Germinal center (tissue), 1 donor: ENCODE results near the gene TLCD3B.
"Not testable (repeated sequence)": the region's sequence is repeated elsewhere in the genome, so short reads cannot be mapped to it uniquely, and the experiment has no call there.

Experiments used
- DNase-seq: peaks from one replicate; pipeline ENCODE4 v3.0.0; 2012; ENCODE audit warnings: mixed read lengths, low spot score

TLCD3B gene

GRCh38 chr16:30025574-30025973 is 5.5 kb downstream of the TLCD3B start:
- no peak for DNase-seq

GRCh38 chr16:30025156-30025555 is 5.9 kb downstream of the TLCD3B start:
- no peak for DNase-seq

DNA sequence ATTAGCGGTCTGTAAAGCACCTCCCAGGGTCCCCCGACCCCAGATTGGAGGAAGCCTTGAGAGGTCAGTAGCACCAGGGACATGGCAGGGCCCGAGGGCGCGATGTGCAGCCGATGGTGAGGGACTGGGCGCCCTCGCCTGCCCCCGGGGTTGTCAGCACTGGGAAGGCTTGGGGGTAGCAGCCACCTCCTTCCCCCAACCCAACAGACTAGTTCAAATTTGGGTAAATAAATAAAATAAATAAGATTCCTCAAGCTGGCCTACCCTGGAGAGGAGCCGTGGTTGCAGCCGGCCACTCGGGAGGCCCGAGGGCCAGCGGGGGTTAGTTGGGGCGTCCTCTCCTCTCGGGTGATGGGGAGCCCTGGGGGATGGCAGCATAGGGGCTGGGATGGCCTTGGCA is 6.6 kb downstream of the TLCD3B start:
- DNase-seq, result no peak

GRCh38 chr16:30023586-30023985 is 7.5 kb downstream of the TLCD3B start:
- no peak for DNase-seq

- no peak for DNase-seq
Observed at GRCh38 chr16:30022887-30023286, 8.2 kb downstream of the TLCD3B start, which contains the start of gene C16orf92. Gene C16orf92 (plus strand): TSS chr16:30023198. CDS start chr16:30023341, 143 bp downstream.

- no peak for DNase-seq
Observed at GRCh38 chr16:30018731-30019158, 12.3 kb downstream of the TLCD3B start.

DNA sequence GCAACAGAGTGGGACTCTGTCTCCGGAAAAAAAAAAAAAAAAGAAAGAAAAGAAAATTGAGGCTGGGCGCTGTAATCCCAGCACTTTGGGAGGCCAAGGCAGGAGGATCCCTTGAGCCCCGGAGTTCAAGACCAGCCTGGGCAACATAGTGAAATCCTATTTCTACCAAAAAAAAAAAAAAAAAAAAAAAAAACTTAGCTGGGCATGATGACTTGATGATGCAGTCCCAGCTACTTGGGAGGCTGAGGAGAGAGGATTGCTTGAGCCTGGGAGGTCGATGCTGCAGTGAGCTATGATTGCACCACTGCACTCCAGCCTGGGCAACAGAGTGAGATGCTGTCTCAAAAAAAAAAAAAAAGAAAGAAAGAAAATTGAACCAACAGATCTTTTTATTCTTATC is 13.1 kb downstream of the TLCD3B start:
- DNase-seq, result not testable (repeated sequence)

- no peak for DNase-seq
Observed at GRCh38 chr16:30017277-30017656, 13.8 kb downstream of the TLCD3B start.

- no peak for DNase-seq
Observed at GRCh38 chr16:30016555-30017276, 14.4 kb downstream of the TLCD3B start.

DNA sequence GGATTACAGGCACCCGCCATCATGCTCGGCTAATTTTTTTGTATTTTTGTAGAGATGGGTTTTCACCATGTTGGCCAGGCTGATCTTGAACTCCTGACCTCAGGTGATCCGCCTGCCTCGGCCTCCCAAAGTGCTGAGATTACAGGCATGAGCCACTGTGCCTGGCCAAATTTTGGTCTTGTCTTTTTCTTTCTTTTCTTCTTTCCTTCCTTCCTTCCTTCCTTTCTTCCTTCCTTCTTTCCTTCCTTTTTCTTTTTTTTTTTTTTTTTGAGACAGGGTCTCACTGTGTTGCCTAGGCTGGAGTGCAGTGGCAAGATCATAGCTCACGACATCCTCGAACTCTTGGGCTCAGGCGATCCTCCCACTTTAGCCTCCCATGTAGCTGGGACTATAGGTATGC is 15.6 kb downstream of the TLCD3B start:
- not testable (repeated sequence) for DNase-seq

- not testable (repeated sequence) for DNase-seq
Observed at GRCh38 chr16:30012598-30012997, 18.5 kb downstream of the TLCD3B start.

DNA sequence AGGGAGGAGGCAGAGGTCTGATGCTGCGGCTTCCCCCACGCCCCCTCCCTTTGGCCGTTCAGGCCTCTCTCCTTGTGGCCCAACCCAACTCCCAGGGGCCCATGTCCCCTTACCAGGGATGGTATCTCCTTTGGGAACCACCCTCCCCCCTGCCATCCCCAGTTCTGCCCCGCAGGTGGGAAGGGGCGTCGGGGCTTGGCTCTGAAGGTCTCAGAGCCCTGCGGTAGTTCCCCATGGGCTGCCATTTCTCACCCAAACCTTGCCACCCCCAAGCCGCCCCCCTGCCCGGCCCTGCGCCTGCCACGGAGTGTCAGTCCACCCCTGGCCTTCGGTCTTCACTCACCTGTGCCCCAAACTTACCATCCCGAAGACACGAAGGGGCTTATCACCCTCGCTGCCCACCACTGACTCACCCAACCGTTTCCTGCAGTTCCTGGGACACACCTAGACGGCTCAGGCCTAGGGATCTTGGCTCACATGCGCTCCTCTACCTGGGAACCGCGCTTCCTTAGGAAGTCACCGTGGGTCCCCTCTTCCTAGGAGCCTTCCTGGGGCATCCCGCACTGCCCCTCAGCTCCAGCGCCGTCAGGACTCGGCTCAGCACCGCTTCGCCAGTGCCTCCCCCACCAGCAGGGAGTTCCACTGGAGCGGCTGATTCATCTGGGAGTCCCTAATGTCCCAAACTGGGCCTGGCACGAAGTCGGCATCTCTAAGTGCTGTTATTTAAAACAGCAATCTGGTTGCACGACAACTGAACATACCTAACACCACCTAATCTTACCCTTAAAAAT is 19.2 kb downstream of the TLCD3B start:
- DNase-seq, result no peak

- no peak for DNase-seq
Observed at GRCh38 chr16:30010844-30011713, 20.0 kb downstream of the TLCD3B start, which contains the start of gene DOC2A. Gene DOC2A (minus strand): TSS chr16:30011027. CDS start chr16:30010222, 805 bp downstream.

GRCh38 chr16:30009990-30010843 is 20.9 kb downstream of the TLCD3B start:
- DNase-seq, result no peak

- no peak for DNase-seq
Observed at GRCh38 chr16:30009085-30009862, 21.8 kb downstream of the TLCD3B start.

DNA sequence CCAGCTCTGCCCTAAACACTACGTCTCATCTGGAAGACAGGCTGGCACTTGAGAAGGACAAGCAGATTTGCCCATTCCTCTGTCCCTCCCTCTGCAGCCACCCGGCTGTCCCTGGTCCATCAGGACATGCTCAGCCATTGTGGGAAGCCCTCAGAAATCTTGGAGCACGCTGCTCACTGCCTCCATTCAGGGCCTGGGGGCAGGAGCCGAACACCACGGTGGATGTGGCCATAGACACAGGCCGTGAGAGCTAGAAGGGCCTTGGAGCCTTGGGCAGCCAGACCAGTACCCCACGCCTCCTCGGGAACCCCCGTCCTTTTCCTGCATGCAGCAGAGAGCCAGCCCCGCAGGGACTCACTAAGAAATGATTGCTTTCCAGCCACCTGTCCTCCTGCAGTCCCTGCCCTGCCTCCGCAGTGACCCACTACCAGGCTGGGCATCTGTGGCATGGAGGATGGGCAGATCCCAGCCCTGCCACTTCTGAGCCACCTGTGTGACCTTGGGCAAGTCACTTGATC is 23.6 kb downstream of the TLCD3B start:
- no peak for DNase-seq

GRCh38 chr16:30006659-30007377 is 24.3 kb downstream of the TLCD3B start:
- DNase-seq, result no peak

DNA sequence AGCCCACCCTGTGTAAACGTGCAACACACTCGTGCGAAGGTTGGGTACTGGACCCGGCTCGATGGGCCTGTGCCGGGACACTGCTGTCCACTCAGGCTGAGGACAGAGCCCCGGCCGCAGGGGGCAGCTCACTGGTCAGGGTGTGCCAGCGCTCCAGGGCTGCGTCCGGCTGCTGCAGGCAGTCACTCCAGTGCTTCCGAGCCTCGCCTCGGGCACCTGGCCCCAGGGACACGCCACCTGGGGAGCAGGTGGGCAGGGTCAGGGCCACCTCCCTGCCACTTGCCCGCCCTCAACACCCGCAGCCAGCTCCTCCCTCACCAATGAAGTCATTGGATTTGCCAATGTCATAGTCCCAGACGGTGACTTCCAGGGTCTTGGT is 25.0 kb downstream of the TLCD3B start:
- DNase-seq, result no peak

- peak; percentile 78 for DNase-seq
Observed at GRCh38 chr16:30005341-30006094, 25.6 kb downstream of the TLCD3B start.
